NCI-H2107 (cell line): Measurements from ENCODE around the gene MAP3K20.
"Not testable (repeated sequence)": the region's sequence is repeated elsewhere in the genome, so short reads cannot be mapped to it uniquely, and the experiment has no call there.

ENCODE experiments used
- DNase-seq: peaks from one replicate; lab custom pipeline; 2025; lab: John Stamatoyannopoulos, UW

MAP3K20 gene

DNA sequence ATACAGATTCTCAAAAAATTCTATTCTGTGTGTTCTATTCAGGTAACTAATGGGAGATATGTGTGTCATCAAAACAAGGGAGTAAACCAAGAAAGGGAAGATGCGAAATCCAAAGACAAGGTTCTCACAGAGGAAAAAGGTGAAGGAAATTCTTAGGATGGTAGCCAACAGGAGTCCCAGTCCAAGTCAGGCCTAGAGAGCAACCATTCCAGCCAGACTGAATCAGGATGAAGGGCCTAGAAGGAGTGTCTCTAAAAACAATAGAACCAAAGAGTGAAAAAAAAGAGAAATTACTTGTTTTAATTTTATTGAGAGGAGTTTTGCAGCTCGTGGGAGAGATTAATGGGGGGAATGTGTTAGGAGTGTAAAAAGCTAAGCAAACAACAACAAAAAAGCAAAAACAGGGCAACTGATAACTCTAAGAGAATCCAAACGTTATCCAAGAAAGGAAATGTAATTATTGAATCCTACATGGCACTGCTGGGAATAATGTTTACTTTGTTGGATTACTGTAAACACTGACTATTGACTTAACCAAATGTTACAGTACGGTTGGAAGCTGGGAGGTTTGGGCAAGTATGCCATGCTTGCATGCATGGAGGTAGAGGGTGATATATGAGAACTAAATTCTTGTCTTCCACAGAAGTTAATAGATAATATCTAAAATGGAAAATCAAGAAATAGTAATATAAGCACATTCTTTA lies 12.3 kb downstream of the MAP3K20 start:
- no peak for DNase-seq

DNA sequence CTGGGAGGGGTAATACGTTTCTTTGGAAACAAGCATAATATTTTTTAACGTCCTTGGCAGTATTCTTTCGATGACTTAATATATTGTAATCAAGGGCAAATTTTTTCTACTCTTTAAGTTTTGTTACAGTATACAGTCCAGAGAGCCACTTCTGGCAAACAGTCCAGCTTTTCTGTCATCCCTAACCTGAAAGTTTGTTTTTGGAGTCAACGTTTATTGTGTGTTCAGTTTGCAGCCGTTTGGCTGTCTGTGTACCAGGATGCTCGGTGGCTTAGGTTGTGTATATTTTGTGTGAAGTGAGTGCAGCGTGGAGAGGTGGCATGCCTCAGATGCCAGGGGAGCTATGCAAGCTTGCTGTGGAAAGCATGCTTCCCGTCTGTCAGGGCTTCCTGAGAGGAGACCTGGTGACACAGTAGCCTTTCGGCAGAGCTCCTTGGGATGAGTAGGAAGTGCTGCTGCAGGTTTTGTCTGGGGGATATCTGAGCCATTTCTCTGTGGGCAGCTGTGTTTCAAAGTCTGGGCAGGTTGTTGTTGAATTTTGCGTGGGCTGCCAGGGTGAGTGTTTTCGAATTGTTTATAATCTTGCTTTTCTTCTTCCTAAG lies 14.7 kb downstream of the MAP3K20 start:
- no peak for DNase-seq

- DNase-seq = no peak
Measured at GRCh38 chr2:173090973-173091660, 15.5 kb downstream of the MAP3K20 start.

DNA sequence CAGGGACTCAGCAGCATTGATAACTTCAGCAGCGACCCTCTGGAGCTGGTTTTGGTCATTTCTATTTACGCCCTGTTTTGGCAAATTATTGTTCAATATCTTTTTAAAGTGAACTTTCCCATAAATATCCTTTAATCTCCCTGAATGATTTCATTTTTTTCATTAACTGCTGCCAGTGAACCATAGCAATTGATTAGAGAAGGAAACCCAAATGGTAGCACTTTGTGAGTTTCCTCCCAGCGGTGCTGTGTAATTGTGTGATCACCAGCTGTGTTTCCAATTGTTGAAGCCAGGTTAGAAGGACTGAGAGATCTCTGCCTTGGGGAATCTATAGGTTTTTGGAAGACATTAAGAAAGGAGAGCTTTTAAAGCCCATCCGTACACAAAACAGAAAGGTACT lies 16.3 kb downstream of the MAP3K20 start:
- no peak for DNase-seq

- DNase-seq = no peak
Measured at GRCh38 chr2:173092844-173093402, 17.3 kb downstream of the MAP3K20 start.

DNA sequence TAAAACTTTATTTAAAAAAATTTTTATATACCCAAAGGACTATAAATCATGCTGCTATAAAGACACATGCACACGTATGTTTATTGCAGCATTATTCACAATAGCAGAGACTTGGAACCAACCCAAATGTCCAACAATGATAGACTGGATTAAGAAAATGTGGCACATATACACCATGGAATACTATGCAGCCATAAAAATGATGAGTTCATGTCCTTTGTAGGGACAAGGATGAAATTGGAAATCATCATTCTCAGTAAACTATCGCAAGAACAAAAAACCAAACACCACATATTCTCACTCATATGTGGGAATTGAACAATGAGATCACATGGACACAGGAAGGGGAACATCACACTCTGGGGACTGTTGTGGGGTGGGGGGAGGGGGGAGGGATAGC lies 18.0 kb downstream of the MAP3K20 start:
- not testable (repeated sequence) for DNase-seq

DNA sequence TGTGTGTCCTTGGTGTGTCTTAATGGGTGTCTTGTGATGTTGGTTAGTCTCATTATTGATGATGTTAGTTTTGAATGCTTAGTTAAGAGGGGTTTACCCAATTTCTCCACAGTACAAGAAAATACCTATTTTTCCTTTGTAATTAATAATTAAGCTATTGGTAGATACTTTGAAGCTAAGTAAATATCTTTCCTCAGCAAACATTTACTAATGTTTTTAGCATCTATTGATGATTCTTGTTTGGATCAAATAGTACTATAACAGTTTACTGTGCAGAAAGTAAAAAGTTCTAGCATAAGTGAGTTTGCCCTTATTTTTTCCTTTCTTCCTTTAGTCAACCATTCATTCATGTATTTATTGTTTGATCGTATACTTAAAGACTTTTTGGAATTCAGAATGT lies 19.1 kb downstream of the MAP3K20 start:
- no peak for DNase-seq

DNA sequence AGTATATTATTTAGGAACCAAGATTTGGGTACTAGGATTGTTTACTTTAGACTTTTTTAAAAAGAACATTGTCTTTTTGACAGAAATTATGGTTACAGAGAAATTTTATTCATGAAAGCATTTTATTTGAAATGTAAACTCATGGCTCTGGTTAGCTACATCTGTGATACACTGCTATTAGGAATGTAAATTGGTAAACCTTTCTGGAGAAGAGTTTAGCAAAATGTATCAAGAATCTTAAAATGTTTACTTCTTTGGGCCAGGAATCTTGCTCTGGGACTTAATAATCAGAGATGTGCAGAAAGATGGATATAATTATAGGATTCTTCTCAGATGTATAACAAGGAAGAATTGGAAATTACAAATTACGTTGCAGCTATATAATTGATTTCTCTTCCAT lies 19.7 kb downstream of the MAP3K20 start:
- DNase-seq = no peak

GRCh38 chr2:173099271-173099670 lies 23.6 kb downstream of the MAP3K20 start:
- no peak for DNase-seq

GRCh38 chr2:173099804-173100203 lies 24.2 kb downstream of the MAP3K20 start:
- DNase-seq = no peak

DNA sequence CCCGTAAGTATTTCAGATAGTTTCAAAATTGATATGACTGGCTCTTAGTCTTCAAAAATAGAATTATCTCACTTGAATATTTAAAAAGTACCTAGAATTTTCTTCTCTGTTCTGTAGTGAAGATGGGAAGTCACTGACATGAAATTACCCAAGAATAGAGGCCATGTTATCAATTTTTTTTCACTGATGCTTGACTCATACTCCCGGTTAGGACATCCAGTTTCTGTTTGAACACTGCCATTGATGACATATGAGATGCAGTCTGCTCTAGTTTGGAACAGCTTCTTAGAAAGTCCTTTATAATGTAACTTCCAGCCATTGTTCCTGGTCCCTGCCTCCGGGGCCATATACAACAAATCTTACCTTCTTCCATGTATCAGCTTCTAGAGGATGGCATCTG lies 26.0 kb downstream of the MAP3K20 start:
- DNase-seq = no peak

DNA sequence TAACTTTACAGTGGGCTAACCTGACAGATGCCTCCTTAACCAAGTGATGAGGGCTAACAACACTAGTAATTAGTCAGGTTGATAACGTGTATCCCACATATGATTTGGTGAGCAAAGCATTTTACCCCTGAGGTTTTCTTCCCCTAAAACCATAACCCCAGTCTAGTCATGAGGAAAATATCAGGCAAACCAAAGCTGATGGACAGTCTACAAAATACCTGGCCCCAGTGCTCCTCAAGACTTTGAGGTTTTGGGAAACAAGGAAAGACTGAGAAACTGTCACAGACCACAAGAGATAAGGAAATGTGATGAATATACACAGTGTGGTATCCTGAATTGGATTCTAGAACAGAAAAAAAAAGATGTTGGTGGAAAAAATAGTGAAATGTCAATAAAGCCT lies 28.5 kb downstream of the MAP3K20 start:
- no peak for DNase-seq

GRCh38 chr2:173106959-173107628 lies 31.4 kb downstream of the MAP3K20 start:
- DNase-seq = no peak

DNA sequence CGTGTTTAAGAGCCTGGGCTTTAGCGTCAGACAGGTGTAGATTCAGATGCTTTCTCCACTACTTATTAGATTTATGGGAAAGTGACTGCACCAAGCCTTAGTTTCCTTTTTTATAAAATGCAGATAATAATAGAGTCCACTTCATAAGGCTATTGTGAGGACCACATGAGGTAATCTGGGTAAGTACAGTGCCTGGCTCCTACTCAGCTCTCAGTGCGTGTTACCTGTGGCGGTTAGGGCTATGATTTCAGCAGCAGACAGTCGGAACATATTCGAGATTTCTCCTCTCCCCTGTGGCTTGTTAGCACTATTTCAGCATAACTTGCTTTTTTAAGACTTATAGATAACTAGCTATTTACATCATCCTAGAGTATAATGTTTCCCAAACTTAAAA lies 32.0 kb downstream of the MAP3K20 start:
- no peak for DNase-seq

DNA sequence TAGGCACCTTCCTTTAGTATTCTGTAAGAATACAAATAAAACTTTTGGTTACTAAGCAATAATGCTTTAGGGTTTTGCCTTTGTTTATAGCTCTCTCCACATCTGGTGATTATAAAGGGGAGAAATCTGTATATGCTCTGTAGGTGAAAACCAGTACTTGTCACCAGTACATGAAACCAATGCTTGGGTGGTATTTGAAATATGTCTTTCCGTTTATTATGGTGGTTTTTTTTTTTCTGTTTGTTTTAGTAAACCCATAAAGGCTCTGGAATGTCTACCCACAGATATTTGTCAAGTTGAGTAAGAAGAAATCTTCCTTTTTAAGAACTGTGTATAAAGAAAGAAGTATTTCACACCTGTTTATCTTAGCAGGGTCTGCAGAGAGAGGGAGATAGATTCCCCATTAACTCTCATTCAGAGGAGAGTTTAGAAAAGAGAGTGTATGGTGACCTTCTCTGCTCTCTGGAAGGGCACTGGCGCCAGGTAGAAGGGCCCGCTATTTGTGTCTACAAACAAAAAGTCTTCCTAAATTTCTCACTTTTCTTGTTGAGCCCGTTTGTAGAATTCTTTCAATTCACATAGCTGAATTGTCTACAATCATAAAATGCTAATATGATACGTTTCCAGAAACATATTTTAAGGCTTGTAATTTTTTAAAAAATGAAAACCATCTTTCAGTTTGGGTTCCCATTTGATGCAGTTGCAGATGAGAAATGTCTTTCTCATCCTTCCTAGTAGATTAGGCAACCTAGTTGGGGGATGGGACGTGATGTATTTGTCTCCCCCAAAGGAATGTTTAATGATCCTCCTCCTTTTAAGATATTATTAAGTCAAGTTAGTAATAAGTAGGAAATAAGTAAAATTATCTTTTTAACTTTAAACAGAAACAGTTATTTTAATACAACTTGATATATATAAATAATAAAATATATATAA lies 33.9 kb downstream of the MAP3K20 start:
- DNase-seq = no peak

GRCh38 chr2:173117678-173118077 lies 42.0 kb downstream of the MAP3K20 start:
- DNase-seq = no peak

- DNase-seq = no peak
Measured at GRCh38 chr2:173118395-173118794, 42.7 kb downstream of the MAP3K20 start.

- no peak for DNase-seq
Measured at GRCh38 chr2:173119069-173119807, 43.6 kb downstream of the MAP3K20 start.

GRCh38 chr2:173119944-173120343 lies 44.3 kb downstream of the MAP3K20 start:
- no peak for DNase-seq

DNA sequence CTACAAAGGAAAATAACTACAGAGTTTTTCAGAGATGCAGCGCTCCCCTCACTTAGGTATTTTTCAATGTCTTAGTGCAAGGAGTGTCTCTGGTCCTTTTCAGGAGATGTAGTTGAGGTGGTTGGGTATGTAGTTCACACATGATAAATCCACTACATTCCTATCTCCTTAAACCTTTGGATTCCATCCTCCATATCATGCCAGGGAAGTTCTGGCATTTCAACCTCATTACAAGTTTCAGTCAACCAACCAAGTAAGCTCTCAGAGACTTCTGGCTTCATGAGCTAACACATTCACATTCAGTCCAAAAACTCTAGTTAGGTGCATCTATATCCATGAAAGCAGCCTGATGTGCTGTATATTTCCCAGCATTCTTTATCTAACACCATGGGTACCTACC lies 47.3 kb downstream of the MAP3K20 start:
- DNase-seq = no peak

DNA sequence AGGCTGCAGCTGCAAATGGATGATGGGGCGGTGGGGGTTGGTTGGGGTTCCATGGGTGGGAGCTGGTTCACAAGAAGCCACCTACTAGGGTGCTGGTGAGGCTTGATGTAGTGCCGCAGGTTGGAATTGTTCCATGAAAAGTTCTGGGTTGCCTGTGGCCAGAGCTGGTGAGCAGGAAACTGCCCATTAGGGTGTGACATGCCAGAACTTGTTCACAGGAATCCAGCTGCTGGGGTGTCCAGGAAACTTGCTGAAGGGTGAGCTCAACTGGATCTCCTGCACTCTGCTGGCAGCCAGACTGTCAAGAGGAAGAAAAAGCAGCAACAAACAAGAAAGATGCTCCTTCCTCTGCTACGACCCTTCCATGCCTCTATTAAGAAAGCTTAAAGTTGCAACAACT lies 48.8 kb downstream of the MAP3K20 start:
- DNase-seq = no peak
